Measurements from ENCODE around the gene SYK. TPM values are rescaled to one million over a fixed set of nuclear protein-coding genes. Genes with fewer than 3 reads are reported as not detected.

Gene SYK
- total and polyA plus RNA-seq, 2 experiments from 2014 or later: 4.9 to 5.1 TPM

DNA sequence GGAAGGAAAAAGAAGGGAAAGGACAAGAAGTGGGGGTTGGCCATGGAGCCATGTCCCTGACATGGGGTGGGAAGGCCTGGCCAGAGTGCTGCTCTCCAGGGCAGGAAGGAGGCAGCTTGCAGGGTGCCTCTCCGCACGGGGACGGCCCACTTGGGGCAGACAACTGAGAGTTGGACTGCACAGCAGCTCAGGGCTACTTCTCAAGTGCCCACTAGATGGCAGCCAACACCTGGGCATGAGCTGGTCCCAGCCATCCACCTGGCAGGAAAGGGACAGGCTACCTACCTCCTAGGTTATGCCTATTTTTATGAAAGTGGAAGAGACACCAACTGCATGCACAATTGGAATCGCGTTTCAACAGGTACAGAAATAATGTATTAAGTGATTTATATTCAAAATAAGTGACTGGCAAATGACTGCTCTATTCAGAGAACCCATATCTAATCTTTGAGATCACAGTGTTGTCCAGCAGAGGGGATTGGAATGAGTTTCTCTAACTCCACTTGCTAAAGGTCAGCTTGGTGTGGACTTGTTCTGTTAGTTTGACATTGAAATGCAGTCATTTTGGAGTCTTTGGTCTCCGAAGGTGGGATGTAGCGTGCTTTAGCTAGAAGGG lies 113.4 kb downstream of the SYK start:
- Histone ChIP-seq H3K27ac (no peak overlapping the region), H3K27me3 (no peaks in the 10 kb centered on the region), H3K9me2 (replicated peaks; ENCODE audit: insufficient read depth) (no peaks in the 10 kb centered on the region), H3K4me1 (ENCODE audit: insufficient read depth) (no peaks in the 10 kb centered on the region), H3K4me3 (no peak overlapping the region), H3K9me3 (ENCODE audit: low read depth) (no peaks in the 10 kb centered on the region), H3K4me2 (no peak overlapping the region), H4K20me1 (ENCODE audit: insufficient read depth, poor library complexity, severe bottlenecking) (no peaks in the 10 kb centered on the region), H3K79me2 (no peaks in the 10 kb centered on the region), H3K36me3 (replicated peaks; ENCODE audit: insufficient read depth, low read depth) (no peaks in the 10 kb centered on the region), H2AFZ (no peak overlapping the region)
- TF ChIP-seq, protein P1, sequence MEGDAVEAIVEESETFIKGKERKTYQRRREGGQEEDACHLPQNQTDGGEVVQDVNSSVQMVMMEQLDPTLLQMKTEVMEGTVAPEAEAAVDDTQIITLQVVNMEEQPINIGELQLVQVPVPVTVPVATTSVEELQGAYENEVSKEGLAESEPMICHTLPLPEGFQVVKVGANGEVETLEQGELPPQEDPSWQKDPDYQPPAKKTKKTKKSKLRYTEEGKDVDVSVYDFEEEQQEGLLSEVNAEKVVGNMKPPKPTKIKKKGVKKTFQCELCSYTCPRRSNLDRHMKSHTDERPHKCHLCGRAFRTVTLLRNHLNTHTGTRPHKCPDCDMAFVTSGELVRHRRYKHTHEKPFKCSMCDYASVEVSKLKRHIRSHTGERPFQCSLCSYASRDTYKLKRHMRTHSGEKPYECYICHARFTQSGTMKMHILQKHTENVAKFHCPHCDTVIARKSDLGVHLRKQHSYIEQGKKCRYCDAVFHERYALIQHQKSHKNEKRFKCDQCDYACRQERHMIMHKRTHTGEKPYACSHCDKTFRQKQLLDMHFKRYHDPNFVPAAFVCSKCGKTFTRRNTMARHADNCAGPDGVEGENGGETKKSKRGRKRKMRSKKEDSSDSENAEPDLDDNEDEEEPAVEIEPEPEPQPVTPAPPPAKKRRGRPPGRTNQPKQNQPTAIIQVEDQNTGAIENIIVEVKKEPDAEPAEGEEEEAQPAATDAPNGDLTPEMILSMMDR (IDR thresholded peaks at IDR 0.05; ENCODE audit: poor library complexity): peak; percentile 84
- TF ChIP-seq EZH2 (IDR thresholded peaks at IDR 0.05; ENCODE audit: borderline replicate concordance): no peak
- DNase-seq (ENCODE audit: low spot score): peak; percentile 89
- WGBS (ENCODE audit: low lambda C conversion rate, missing lambda C conversion rate): 15% methylated on average over 7 of the region's 7 CpGs

DNA sequence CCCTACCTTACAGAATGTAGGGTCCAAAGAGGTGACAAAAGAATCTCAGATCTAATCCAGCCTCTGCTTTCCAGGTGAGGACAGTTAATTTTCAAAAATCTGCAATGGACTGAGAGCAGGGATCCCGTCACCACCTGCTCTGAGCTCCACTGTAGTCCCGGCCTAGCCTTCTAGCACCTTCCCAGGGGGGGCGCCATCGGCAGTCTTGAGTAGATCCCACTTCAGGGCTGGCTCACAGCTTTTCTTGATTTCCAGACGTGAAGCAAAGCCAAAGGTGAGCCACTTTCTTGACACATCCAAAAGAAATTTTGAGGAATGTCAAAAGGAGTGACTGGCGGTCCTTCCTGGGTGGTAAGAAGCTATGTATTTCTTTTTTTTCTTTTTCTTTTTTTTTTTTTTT lies 114.1 kb downstream of the SYK start:
- WGBS (ENCODE audit: low lambda C conversion rate, missing lambda C conversion rate): 75% methylated on average over 6 of the region's 6 CpGs
- Histone ChIP-seq H4K20me1 (ENCODE audit: insufficient read depth, poor library complexity, severe bottlenecking) (no peaks in the 10 kb centered on the region), H3K4me3 (no peak overlapping the region), H3K36me3 (replicated peaks; ENCODE audit: insufficient read depth, low read depth) (no peaks in the 10 kb centered on the region), H3K27ac (no peak overlapping the region), H3K9me3 (ENCODE audit: low read depth) (no peaks in the 10 kb centered on the region), H3K4me1 (ENCODE audit: insufficient read depth) (peaks cover under 1% of the 10 kb centered on the region), H3K4me2 (no peak overlapping the region), H3K27me3 (no peaks in the 10 kb centered on the region), H2AFZ (no peak overlapping the region), H3K79me2 (no peaks in the 10 kb centered on the region), H3K9me2 (replicated peaks; ENCODE audit: insufficient read depth) (no peaks in the 10 kb centered on the region)
- peak; percentile 46 for DNase-seq (ENCODE audit: low spot score)
- TF ChIP-seq EZH2phosphoT487 (IDR thresholded peaks at IDR 0.05; ENCODE audit: low read depth, severe bottlenecking, unreplicated experiment) (no peak), EZH2 (IDR thresholded peaks at IDR 0.05; ENCODE audit: borderline replicate concordance) (no peak)
- TF ChIP-seq, protein P1 (IDR thresholded peaks at IDR 0.05; ENCODE audit: poor library complexity): peak; percentile 31

DNA sequence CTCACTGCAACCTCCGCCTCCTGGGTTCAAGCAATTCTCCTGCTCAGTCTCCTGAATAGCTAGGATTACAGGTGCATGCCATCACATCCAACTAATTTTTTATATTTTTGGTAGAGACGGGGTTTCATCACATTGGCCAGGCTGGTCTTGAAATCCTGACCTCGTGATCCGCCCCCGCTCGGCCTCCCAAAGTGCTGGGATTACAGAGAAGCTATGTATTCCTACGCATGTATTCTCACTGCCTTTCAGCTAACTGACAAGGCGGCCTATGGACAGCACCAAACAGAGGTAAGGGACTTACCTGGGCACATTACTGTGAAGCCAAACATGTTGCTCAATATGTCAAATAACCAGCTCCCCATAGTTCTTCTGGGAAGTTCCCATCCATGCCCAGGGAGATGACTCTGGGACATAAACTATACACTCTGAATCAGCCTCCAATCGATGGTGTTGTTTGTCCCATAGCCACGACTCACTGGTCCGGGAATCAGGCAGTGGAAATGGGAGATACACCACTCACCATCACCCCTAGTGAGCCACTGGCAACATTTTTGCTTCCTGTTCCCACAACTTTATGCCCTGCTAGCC lies 114.6 kb downstream of the SYK start:
- Histone ChIP-seq H3K4me3 (no peak overlapping the region), H3K27ac (no peak overlapping the region), H2AFZ (no peak overlapping the region), H3K27me3 (no peaks in the 10 kb centered on the region), H3K9me3 (ENCODE audit: low read depth) (no peaks in the 10 kb centered on the region), H4K20me1 (ENCODE audit: insufficient read depth, poor library complexity, severe bottlenecking) (no peaks in the 10 kb centered on the region), H3K4me2 (no peak overlapping the region), H3K9me2 (replicated peaks; ENCODE audit: insufficient read depth) (no peaks in the 10 kb centered on the region), H3K79me2 (no peaks in the 10 kb centered on the region), H3K36me3 (replicated peaks; ENCODE audit: insufficient read depth, low read depth) (no peaks in the 10 kb centered on the region), H3K4me1 (ENCODE audit: insufficient read depth) (peaks cover 6% of the 10 kb centered on the region)
- WGBS (ENCODE audit: low lambda C conversion rate, missing lambda C conversion rate): 83% methylated on average over 11 of the region's 11 CpGs
- TF ChIP-seq EZH2phosphoT487 (IDR thresholded peaks at IDR 0.05; ENCODE audit: low read depth, severe bottlenecking, unreplicated experiment) (no peak), EZH2 (IDR thresholded peaks at IDR 0.05; ENCODE audit: borderline replicate concordance) (no peak)
- TF ChIP-seq, protein P1 (IDR thresholded peaks at IDR 0.05; ENCODE audit: poor library complexity): no peak
- DNase-seq (ENCODE audit: low spot score): no peak
